OCI-LY7 (cell line): ENCODE measurements around the gene TMEFF1. TPM values are rescaled to one million over a fixed set of nuclear protein-coding genes. Genes with fewer than 3 reads are reported as not detected.

Experiments
- BruUV-seq: library from RNA; stranded (reverse); fragments of 400-500 nt; replicated peaks from 2 replicates; lab custom pipeline; 2021; lab: Mats Ljungman, UMichigan
- CTCF ChIA-PET: fragments of 300-600 bp; sonication (Branson Sonifier 250); formaldehyde crosslinking; loops from one replicate; lab custom pipeline; 2022; ENCODE audit warnings: antibody characterized with exemption; ENCODE audit not compliant: unreplicated experiment; lab: Charles Lee
- POLR2A ChIA-PET: fragments of 300-600 bp; sonication (Branson Sonifier 250); formaldehyde crosslinking; loops from one replicate; lab custom pipeline; 2022; ENCODE audit warnings: antibody characterized with exemption; lab: Charles Lee
- DNase-seq: peaks from one replicate; pipeline ENCODE4 v3.0.0-alpha.2; 2015; ENCODE audit warnings: low spot score
- H2AFZ ChIP-seq: fragments of 200-600 bp; sonication (generic), shearing (Covaris generic); 2 replicates; pipeline ENCODE4 v1.6.1; 2014; ENCODE audit warnings: mild to moderate bottlenecking, antibody characterized with exemption, low read length, moderate library complexity
- H3K27ac ChIP-seq: fragments of 200-600 bp; sonication (generic); 2 replicates; pipeline ENCODE4 v1.5.1; 2014; ENCODE audit warnings: mixed run types, low read depth, mild to moderate bottlenecking, moderate library complexity, low read length, inconsistent platforms; ENCODE audit not compliant: poor library complexity, severe bottlenecking
- H3K36me3 ChIP-seq: fragments of 200-600 bp; sonication (generic); 2 replicates; pipeline ENCODE4 v1.6.1; 2014; ENCODE audit warnings: mild to moderate bottlenecking, antibody characterized with exemption, low read length, moderate library complexity, mixed read lengths; ENCODE audit not compliant: insufficient read depth
- H3K4me1 ChIP-seq: fragments of 200-600 bp; sonication (generic); 2 replicates; pipeline ENCODE4 v1.5.1; 2014; ENCODE audit warnings: mild to moderate bottlenecking, low read length; ENCODE audit not compliant: insufficient read depth, poor library complexity, severe bottlenecking
- H3K4me2 ChIP-seq: fragments of 200-600 bp; sonication (generic); 2 replicates; pipeline ENCODE4 v1.6.1; 2014; ENCODE audit warnings: mild to moderate bottlenecking, low read length
- H3K4me3 ChIP-seq: fragments of 200-600 bp; sonication (generic); 2 replicates; pipeline ENCODE4 v1.5.1; 2014; ENCODE audit warnings: mild to moderate bottlenecking, low read depth, low read length; ENCODE audit not compliant: poor library complexity, severe bottlenecking
- H3K79me2 ChIP-seq: fragments of 200-600 bp; sonication (generic); 2 replicates; pipeline ENCODE4 v1.6.1; 2016; ENCODE audit warnings: low read depth, mild to moderate bottlenecking, low read length, moderate library complexity, mixed read lengths; ENCODE audit not compliant: insufficient read depth
- H3K9me2 ChIP-seq: fragments of 200-600 bp; sonication (generic); 2 replicates; pipeline ENCODE4 v1.6.1; 2016; ENCODE audit warnings: mild to moderate bottlenecking, low read length, mixed read lengths; ENCODE audit not compliant: insufficient read depth
- H3K9me3 ChIP-seq: fragments of 200-600 bp; sonication (generic); 2 replicates; pipeline ENCODE4 v1.6.1; 2014; ENCODE audit warnings: mild to moderate bottlenecking, mixed run types, low read length, mixed read lengths
- H4K20me1 ChIP-seq: fragments of 200-600 bp; sonication (generic); 2 replicates; pipeline ENCODE4 v1.6.1; 2014; ENCODE audit warnings: mild to moderate bottlenecking, antibody characterized with exemption, low read length, moderate library complexity, mixed read lengths; ENCODE audit not compliant: insufficient read depth
- EZH2phosphoT487 ChIP-seq: fragments of 200-600 bp; sonication (generic); IDR thresholded peaks from 2 replicates; pipeline ENCODE4 v1.6.1; 2018; ENCODE audit warnings: low read depth, borderline replicate concordance, mild to moderate bottlenecking, mixed run types, antibody characterized with exemption, low read length, moderate library complexity, mixed read lengths
- intact Hi-C: fragments of 100-400 bp; cut with micrococcal nuclease; formaldehyde crosslinking; loops from one replicate; pipeline ENCODE4 v1.10.0; 2022; ENCODE audit not compliant: unreplicated experiment
- total RNA-seq, 2 experiments: library from RNA; depleted of rRNA in 1 of 2; stranded (reverse); fragments of >200 nt in 1 of 2; shearing (Covaris generic) in 1 of 2; gene quantifications; 2 replicates each; pipeline ENCODE4 v1.2.3, GENCODE V29; 2014 to 2022
- TF ChIP-seq, protein P1 (sequence below): fragments of 200-600 bp; sonication (generic); conservative IDR thresholded peaks from 2 replicates; pipeline ENCODE4 v1.5.1; 2014; ENCODE audit warnings: mild to moderate bottlenecking, antibody characterized with exemption, low read length, moderate library complexity, mixed read lengths

Gene TMEFF1
- total RNA-seq, 2 experiments from 2014 or later: 3.6 to 4.7 TPM

DNA sequence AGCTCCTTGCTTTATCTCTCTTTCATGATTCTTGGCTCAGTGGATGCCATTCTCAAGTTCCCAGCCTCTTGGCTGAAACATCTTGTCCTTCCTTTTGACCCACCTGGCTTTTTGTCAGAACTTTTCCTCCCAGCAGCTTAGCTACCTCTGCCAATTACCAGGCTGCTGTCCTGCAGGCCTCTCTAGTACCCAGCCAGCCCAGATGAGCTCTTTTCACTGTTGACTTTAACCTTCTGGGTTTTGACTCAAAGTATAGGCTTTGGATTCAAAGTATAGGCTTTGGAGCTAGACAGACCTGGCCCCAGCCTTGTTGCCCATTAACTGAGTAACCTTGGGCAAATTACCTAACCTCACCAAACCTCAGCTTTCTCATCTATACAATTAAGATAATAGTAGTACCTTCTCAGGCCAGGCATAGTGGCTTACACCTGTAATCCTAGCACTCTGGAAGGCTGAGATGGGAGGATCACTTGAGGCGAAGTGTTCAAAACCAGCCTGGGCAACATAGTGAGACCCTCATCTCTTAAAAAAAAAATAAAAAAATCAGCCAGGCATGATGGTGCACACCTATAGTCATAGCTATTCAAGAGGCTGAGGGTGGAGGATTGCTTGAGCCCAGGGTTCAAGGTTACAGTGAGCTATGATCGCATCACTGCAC is 6.6 kb upstream of the TMEFF1 start:
- TF ChIP-seq, protein P1, sequence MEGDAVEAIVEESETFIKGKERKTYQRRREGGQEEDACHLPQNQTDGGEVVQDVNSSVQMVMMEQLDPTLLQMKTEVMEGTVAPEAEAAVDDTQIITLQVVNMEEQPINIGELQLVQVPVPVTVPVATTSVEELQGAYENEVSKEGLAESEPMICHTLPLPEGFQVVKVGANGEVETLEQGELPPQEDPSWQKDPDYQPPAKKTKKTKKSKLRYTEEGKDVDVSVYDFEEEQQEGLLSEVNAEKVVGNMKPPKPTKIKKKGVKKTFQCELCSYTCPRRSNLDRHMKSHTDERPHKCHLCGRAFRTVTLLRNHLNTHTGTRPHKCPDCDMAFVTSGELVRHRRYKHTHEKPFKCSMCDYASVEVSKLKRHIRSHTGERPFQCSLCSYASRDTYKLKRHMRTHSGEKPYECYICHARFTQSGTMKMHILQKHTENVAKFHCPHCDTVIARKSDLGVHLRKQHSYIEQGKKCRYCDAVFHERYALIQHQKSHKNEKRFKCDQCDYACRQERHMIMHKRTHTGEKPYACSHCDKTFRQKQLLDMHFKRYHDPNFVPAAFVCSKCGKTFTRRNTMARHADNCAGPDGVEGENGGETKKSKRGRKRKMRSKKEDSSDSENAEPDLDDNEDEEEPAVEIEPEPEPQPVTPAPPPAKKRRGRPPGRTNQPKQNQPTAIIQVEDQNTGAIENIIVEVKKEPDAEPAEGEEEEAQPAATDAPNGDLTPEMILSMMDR: no peak
- no peak for TF ChIP-seq EZH2phosphoT487
- Histone ChIP-seq H3K4me1 (no peaks in the 10 kb centered on the region), H3K79me2 (no peaks in the 10 kb centered on the region), H3K36me3 (no peaks in the 10 kb centered on the region), H3K9me3 (no peaks in the 10 kb centered on the region), H3K4me3 (no peak overlapping the region), H3K9me2 (no peaks in the 10 kb centered on the region), H4K20me1 (no peaks in the 10 kb centered on the region), H2AFZ (no peak overlapping the region), H3K27ac (no peak overlapping the region), H3K4me2 (no peak overlapping the region)
- intact Hi-C loops: no loop called here
- DNase-seq: no peak
- CTCF ChIA-PET: no interaction called here
- POLR2A ChIA-PET: interaction anchor here (0.6 to 1.3 kb wide), 2 partner anchors 15 to 90 kb away, joined by 3 to 4 read pairs; no protein-coding TSS in a partner anchor
- no TSS peak for BruUV-seq

DNA sequence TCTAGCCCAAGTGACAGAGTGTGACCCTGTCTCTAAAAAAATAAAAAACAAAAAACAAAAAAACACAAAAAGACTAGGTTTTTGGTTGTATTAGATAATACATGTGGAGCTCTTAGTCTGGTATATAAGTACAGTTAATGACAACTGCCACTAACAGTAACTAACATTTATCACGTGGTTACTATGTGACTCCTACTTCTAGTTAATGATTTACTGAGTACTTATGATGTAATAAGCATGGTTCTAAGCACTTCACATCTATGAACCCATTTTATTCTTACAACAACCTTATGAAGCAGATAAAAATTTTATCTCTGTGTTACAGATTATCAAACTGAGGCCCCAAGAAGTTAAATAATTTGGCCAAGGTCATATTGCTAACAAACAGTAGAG is 6.1 kb upstream of the TMEFF1 start:
- BruUV-seq: no TSS peak
- intact Hi-C loops: no loop called here
- Histone ChIP-seq H3K9me3 (no peaks in the 10 kb centered on the region), H3K36me3 (no peaks in the 10 kb centered on the region), H4K20me1 (no peaks in the 10 kb centered on the region), H3K79me2 (no peaks in the 10 kb centered on the region), H3K27ac (no peak overlapping the region), H2AFZ (no peak overlapping the region), H3K4me3 (no peak overlapping the region), H3K9me2 (no peaks in the 10 kb centered on the region), H3K4me2 (no peak overlapping the region), H3K4me1 (no peaks in the 10 kb centered on the region)
- no peak for DNase-seq
- CTCF ChIA-PET: no interaction called here
- no peak for TF ChIP-seq EZH2phosphoT487
- TF ChIP-seq, protein P1: no peak
- POLR2A ChIA-PET: interaction anchor here (1.3 kb wide), 1 partner anchor 91 kb away, joined by 4 read pairs; no protein-coding TSS in a partner anchor

DNA sequence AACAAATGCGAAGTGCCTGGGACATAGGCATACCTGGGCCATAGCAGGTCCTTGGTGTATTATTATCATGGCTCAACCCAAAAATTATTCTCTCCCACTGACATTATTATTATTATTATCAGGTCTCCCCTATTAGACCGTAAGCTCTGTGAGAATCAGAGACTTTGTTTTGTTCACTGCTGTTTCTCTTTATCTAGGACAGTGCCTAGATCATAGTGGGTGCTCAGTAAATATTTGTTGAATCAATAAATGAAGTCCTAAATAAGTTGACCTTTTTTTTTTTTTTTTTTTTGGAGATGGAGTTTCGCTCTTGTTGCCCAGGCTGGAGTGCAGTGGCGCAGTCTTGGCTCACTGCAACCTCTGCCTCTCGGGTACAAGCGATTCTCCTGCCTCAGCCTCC is 4.9 kb upstream of the TMEFF1 start:
- H3K79me2 ChIP-seq: no peaks in the 10 kb centered on the region
- no peak overlapping the region for H2AFZ ChIP-seq
- no peaks in the 10 kb centered on the region for H3K36me3 ChIP-seq
- H3K27ac ChIP-seq: no peak overlapping the region
- BruUV-seq: no TSS peak
- H3K4me1 ChIP-seq: peaks cover 9% of the 10 kb centered on the region
- no peak overlapping the region for H3K4me2 ChIP-seq
- POLR2A ChIA-PET: no interaction called here
- DNase-seq: no peak
- H3K4me3 ChIP-seq: no peak overlapping the region
- no peaks in the 10 kb centered on the region for H3K9me3 ChIP-seq
- intact Hi-C loops: no loop called here
- H4K20me1 ChIP-seq: no peaks in the 10 kb centered on the region
- H3K9me2 ChIP-seq: no peaks in the 10 kb centered on the region
- TF ChIP-seq, protein P1: no peak
- TF ChIP-seq EZH2phosphoT487: no peak
- CTCF ChIA-PET: no interaction called here
